PC-3 (cell line): ENCODE measurements around the gene ZCCHC7. TPM values are rescaled to one million over a fixed set of nuclear protein-coding genes. Genes with fewer than 3 reads are reported as not detected.

Experiments used
- ATAC-seq: fragments of 200-7000 bp; cut with Tn5 transposase; 2 replicates; pipeline ENCODE4 v1.9.1; 2020; ENCODE audit warnings: mild to moderate bottlenecking, moderate library complexity
- BruUV-seq: library from RNA; stranded (reverse); fragments of 400-500 nt; replicated peaks from 2 replicates; lab custom pipeline; 2021; lab: Mats Ljungman, UMichigan
- CTCF ChIA-PET: fragments of 300-600 bp; sonication (Branson Sonifier 250); formaldehyde crosslinking; loops from one replicate; lab custom pipeline; 2022; ENCODE audit warnings: antibody characterized with exemption; lab: Charles Lee
- POLR2A ChIA-PET: fragments of 300-600 bp; sonication (Branson Sonifier 250); formaldehyde crosslinking; loops from one replicate; lab custom pipeline; 2022; ENCODE audit warnings: antibody characterized with exemption; ENCODE audit not compliant: unreplicated experiment; lab: Charles Lee
- DNase-seq: peaks from one replicate; pipeline ENCODE4 v3.0.0-alpha.2; 2015
- H2AFZ ChIP-seq: fragments of 300-600 bp; sonication (generic); 2 replicates; pipeline ENCODE4 v1.6.0; 2016; ENCODE audit warnings: antibody characterized with exemption, low read length
- H3F3A ChIP-seq: fragments of 300-600 bp; sonication (generic); one replicate; pipeline ENCODE4 v1.6.0; 2017; ENCODE audit warnings: antibody characterized with exemption, low read length, control low read depth, mild to moderate bottlenecking; ENCODE audit not compliant: unreplicated experiment
- H3K27ac ChIP-seq: fragments of 300-600 bp; sonication (generic); 2 replicates; pipeline ENCODE4 v1.5.1; 2016; ENCODE audit warnings: mild to moderate bottlenecking, low read length
- H3K27me3 ChIP-seq: fragments of 300-600 bp; sonication (generic); 2 replicates; pipeline ENCODE4 v1.6.1; 2016; ENCODE audit warnings: low read length, mixed read lengths
- H3K36me3 ChIP-seq: fragments of 300-600 bp; sonication (generic); 2 replicates; pipeline ENCODE4 v1.6.1; 2016; ENCODE audit warnings: low read depth, mixed run types, low read length, mixed read lengths
- H3K4me1 ChIP-seq: fragments of 300-600 bp; sonication (generic); 2 replicates; pipeline ENCODE4 v1.5.1; 2016; ENCODE audit warnings: low read length; ENCODE audit not compliant: insufficient read depth
- H3K4me2 ChIP-seq: fragments of 300-600 bp; sonication (generic); 2 replicates; pipeline ENCODE4 v1.6.0; 2016; ENCODE audit warnings: low read length
- H3K4me3 ChIP-seq: fragments of 300-600 bp; sonication (generic); 2 replicates; pipeline ENCODE4 v1.5.1; 2016; ENCODE audit warnings: mild to moderate bottlenecking, low read length, mixed read lengths
- H3K79me2 ChIP-seq: fragments of 300-600 bp; sonication (generic); 2 replicates; pipeline ENCODE4 v1.6.1; 2017; ENCODE audit warnings: low read length, mixed read lengths
- H3K9ac ChIP-seq: fragments of 300-600 bp; sonication (generic); 2 replicates; pipeline ENCODE4 v1.6.0; 2016; ENCODE audit warnings: mild to moderate bottlenecking, low read length
- H3K9me2 ChIP-seq: fragments of 300-600 bp; sonication (generic); replicated peaks from 2 replicates; pipeline ENCODE4 v1.6.1; 2016; ENCODE audit warnings: mixed run types, low read length, mixed read lengths
- H3K9me3 ChIP-seq: fragments of 300-600 bp; sonication (generic); 2 replicates; pipeline ENCODE4 v1.6.1; 2016; ENCODE audit warnings: low read length, mixed read lengths
- H4K20me1 ChIP-seq: fragments of 300-600 bp; sonication (generic); 2 replicates; pipeline ENCODE4 v1.6.1; 2016; ENCODE audit warnings: low read length, mixed read lengths
- EZH2 ChIP-seq: fragments of 300-600 bp; sonication (generic); IDR thresholded peaks from one replicate; pipeline ENCODE4 v1.6.1; 2017; ENCODE audit warnings: antibody characterized with exemption, mild to moderate bottlenecking, low read length; ENCODE audit not compliant: unreplicated experiment
- EZH2phosphoT487 ChIP-seq: fragments of 300-600 bp; sonication (generic); IDR thresholded peaks from 2 replicates; pipeline ENCODE4 v1.6.1; 2018; ENCODE audit warnings: mild to moderate bottlenecking, antibody characterized with exemption, low read length, borderline replicate concordance
- intact Hi-C: fragments of 100-400 bp; cut with micrococcal nuclease; formaldehyde crosslinking; loops from 2 replicates; pipeline ENCODE4 v1.9.0; 2023
- total RNA-seq: library from RNA; depleted of rRNA; stranded (reverse); fragments of >200 nt; gene quantifications from 2 replicates; pipeline ENCODE4 v1.2.3, GENCODE V29; 2014
- TF ChIP-seq, protein P1 (sequence below): fragments of 300-600 bp; sonication (generic); conservative IDR thresholded peaks from 2 replicates; pipeline ENCODE4 v1.5.1; 2017; ENCODE audit warnings: antibody characterized with exemption, low read depth, mild to moderate bottlenecking, low read length

Gene ZCCHC7
- total RNA-seq, 1 experiment from 2014 or later, result 6.5 TPM

GRCh38 chr9:37229882-37230482 lies 109.6 kb downstream of the ZCCHC7 start:
- Histone ChIP-seq H4K20me1 (peaks cover 9% of the 10 kb centered on the region; the same call in 1 of the 2 replicates), H3K27me3 (no peaks in the 10 kb centered on the region), H3K9me3 (no peaks in the 10 kb centered on the region), H3K4me2 (peak overlapping the region; percentile 53), H3K4me3 (no peak overlapping the region), H3K9me2 (no peaks in the 10 kb centered on the region), H3K36me3 (no peaks in the 10 kb centered on the region), H3K27ac (peak overlapping the region; percentile 60), H2AFZ (no peak overlapping the region), H3K4me1 (peaks cover 10% of the 10 kb centered on the region), H3F3A (no peaks in the 10 kb centered on the region), H3K79me2 (no peaks in the 10 kb centered on the region), H3K9ac (no peak overlapping the region)
- POLR2A ChIA-PET, result no interaction called here
- CTCF ChIA-PET, result interaction anchor here (0.6 kb wide), 1 partner anchor 28 kb away, joined by 3 read pairs; no protein-coding TSS in a partner anchor
- DNase-seq, result peak; percentile 89
- no peak for TF ChIP-seq EZH2phosphoT487
- ATAC-seq, result peak; percentile 86
- no TSS peak for BruUV-seq
- intact Hi-C loops, result loop anchor here (10.0 kb wide), 1 partner anchor 105 kb away; the partner anchor contains the start of gene ZCCHC7

DNA sequence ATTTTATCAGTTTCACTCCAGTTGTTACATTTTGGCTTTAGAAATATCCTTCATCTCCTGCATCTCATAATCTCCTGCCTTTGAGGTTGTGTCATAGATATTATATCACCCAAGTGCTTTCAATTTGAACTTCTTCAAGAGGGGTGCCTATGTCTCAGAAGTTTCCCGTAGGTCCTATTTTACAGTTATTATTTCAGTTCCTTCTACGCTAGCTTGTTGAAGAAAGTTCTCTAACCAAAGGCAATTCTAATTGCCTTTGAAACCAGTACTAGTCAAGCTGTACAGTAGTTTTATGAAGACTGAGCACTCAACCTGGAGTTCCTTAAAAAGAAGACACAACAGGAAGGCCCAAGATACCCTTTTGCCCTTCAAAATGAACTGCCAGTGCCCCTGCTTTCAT lies 116.4 kb downstream of the ZCCHC7 start:
- H3K9ac ChIP-seq, result no peak overlapping the region
- no peak overlapping the region for H3K4me3 ChIP-seq
- intact Hi-C loops, result no loop called here
- H3K79me2 ChIP-seq, result no peaks in the 10 kb centered on the region
- H3K36me3 ChIP-seq, result no peaks in the 10 kb centered on the region
- BruUV-seq, result no TSS peak
- no peak overlapping the region for H2AFZ ChIP-seq
- no peaks in the 10 kb centered on the region for H3K4me1 ChIP-seq
- H3K9me2 ChIP-seq, result no peaks in the 10 kb centered on the region
- DNase-seq (no peak), ATAC-seq (no peak)
- no peaks in the 10 kb centered on the region for H3K27me3 ChIP-seq
- H3F3A ChIP-seq, result no peaks in the 10 kb centered on the region
- ChIA-PET POLR2A (no interaction called here), CTCF (no interaction called here)
- H3K4me2 ChIP-seq, result no peak overlapping the region
- H3K9me3 ChIP-seq, result no peaks in the 10 kb centered on the region
- H4K20me1 ChIP-seq, result no peaks in the 10 kb centered on the region
- TF ChIP-seq EZH2, result no peak
- TF ChIP-seq, protein P1, sequence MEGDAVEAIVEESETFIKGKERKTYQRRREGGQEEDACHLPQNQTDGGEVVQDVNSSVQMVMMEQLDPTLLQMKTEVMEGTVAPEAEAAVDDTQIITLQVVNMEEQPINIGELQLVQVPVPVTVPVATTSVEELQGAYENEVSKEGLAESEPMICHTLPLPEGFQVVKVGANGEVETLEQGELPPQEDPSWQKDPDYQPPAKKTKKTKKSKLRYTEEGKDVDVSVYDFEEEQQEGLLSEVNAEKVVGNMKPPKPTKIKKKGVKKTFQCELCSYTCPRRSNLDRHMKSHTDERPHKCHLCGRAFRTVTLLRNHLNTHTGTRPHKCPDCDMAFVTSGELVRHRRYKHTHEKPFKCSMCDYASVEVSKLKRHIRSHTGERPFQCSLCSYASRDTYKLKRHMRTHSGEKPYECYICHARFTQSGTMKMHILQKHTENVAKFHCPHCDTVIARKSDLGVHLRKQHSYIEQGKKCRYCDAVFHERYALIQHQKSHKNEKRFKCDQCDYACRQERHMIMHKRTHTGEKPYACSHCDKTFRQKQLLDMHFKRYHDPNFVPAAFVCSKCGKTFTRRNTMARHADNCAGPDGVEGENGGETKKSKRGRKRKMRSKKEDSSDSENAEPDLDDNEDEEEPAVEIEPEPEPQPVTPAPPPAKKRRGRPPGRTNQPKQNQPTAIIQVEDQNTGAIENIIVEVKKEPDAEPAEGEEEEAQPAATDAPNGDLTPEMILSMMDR, result no peak
- TF ChIP-seq EZH2phosphoT487, result no peak
- H3K27ac ChIP-seq, result no peak overlapping the region

DNA sequence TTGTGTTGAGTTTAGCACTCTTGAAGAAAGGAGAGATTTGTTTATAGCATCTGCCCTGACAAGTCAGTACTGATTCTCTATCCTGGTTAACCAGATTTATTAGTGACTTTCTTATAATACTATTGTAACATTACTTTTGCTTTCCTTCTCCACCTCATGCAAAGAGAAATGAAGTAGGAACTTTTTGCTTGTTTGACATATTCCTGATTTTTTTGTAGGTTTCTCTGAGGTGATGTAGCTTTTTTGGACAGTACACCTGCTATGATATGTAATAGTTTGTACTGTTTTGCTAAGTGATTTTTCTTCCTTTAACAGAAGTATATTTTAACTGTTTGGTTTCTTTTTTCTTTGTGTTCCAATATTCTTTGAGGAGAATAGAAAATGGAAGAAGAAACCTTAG lies 117.7 kb downstream of the ZCCHC7 start:
- Histone ChIP-seq H4K20me1 (no peaks in the 10 kb centered on the region), H3K4me2 (no peak overlapping the region), H3K79me2 (no peaks in the 10 kb centered on the region), H3F3A (no peaks in the 10 kb centered on the region), H3K4me3 (no peak overlapping the region), H3K27me3 (no peaks in the 10 kb centered on the region), H3K9me3 (no peaks in the 10 kb centered on the region), H3K4me1 (no peaks in the 10 kb centered on the region), H3K9ac (no peak overlapping the region), H3K36me3 (no peaks in the 10 kb centered on the region), H3K27ac (no peak overlapping the region), H3K9me2 (no peaks in the 10 kb centered on the region), H2AFZ (no peak overlapping the region)
- no peak for TF ChIP-seq EZH2phosphoT487
- TF ChIP-seq EZH2, result no peak
- TF ChIP-seq, protein P1, result no peak
- DNase-seq (no peak), ATAC-seq (no peak)
- CTCF ChIA-PET, result no interaction called here
- BruUV-seq, result no TSS peak
- intact Hi-C loops, result no loop called here
- POLR2A ChIA-PET, result no interaction called here
